Measurements from ENCODE around the gene HERC4.

The HERC4 gene

GRCh38 chr10:68086910-68087684, 12.0 kb upstream of the HERC4 start:
- H3F3A ChIP-seq (ENCODE audit: insufficient read depth, low read length) = no peaks in the 10 kb centered on the region
- H4K20me1 ChIP-seq (ENCODE audit: insufficient read depth, low read length) = no peaks in the 10 kb centered on the region
- no peaks in the 10 kb centered on the region for H3K4me1 ChIP-seq (ENCODE audit: insufficient read depth, low read length, severe bottlenecking)
- H3K9me2 ChIP-seq (ENCODE audit: low read depth, low read length) = no peaks in the 10 kb centered on the region
- H3K79me2 ChIP-seq (ENCODE audit: insufficient read depth, low read length) = no peaks in the 10 kb centered on the region
- no peaks in the 10 kb centered on the region for H3K9me3 ChIP-seq (ENCODE audit: low read length)
- H3K4me3 ChIP-seq (ENCODE audit: low read depth, low read length, poor library complexity, severe bottlenecking) = no peak overlapping the region
- H3K9ac ChIP-seq (ENCODE audit: low read length) = no peak overlapping the region
- TF ChIP-seq, protein P1, sequence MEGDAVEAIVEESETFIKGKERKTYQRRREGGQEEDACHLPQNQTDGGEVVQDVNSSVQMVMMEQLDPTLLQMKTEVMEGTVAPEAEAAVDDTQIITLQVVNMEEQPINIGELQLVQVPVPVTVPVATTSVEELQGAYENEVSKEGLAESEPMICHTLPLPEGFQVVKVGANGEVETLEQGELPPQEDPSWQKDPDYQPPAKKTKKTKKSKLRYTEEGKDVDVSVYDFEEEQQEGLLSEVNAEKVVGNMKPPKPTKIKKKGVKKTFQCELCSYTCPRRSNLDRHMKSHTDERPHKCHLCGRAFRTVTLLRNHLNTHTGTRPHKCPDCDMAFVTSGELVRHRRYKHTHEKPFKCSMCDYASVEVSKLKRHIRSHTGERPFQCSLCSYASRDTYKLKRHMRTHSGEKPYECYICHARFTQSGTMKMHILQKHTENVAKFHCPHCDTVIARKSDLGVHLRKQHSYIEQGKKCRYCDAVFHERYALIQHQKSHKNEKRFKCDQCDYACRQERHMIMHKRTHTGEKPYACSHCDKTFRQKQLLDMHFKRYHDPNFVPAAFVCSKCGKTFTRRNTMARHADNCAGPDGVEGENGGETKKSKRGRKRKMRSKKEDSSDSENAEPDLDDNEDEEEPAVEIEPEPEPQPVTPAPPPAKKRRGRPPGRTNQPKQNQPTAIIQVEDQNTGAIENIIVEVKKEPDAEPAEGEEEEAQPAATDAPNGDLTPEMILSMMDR (IDR thresholded peaks at IDR 0.05; ENCODE audit: low read length) = no peak
- H2AFZ ChIP-seq (ENCODE audit: low read length) = no peak overlapping the region
- H3K27me3 ChIP-seq (ENCODE audit: insufficient read depth, low read length) = no peaks in the 10 kb centered on the region
- H3K4me2 ChIP-seq (ENCODE audit: low read length) = no peak overlapping the region
- H3K27ac ChIP-seq (ENCODE audit: low read depth, low read length, poor library complexity, severe bottlenecking) = no peak overlapping the region
- no peaks in the 10 kb centered on the region for H3K36me3 ChIP-seq (ENCODE audit: insufficient read depth, low read length)

DNA sequence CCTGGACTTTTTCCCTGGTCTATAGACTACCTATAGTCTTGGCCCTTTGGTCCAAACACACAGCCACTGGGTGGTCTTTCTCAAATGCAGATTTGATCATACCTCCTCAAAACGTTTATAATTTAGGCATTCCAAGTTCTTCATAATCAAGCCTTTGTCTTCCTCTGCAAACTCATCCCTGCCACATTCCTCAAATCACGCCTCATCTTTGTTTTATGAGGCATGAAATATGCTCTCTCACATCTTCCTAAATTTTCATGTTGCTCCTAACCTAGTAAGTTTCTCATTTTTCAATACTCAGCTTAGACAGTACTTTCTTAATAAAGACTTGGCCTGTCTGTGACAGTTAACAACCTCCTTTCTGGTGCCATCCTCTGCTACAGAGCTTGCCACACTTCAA, 10.9 kb upstream of the HERC4 start:
- Histone ChIP-seq H3K36me3 (ENCODE audit: insufficient read depth, low read length) (no peaks in the 10 kb centered on the region), H3K4me2 (ENCODE audit: low read length) (no peak overlapping the region), H3K27ac (ENCODE audit: low read depth, low read length, poor library complexity, severe bottlenecking) (no peak overlapping the region)

GRCh38 chr10:68084469-68084868, 9.4 kb upstream of the HERC4 start:
- Histone ChIP-seq H3K4me3 (ENCODE audit: low read depth, low read length, poor library complexity, severe bottlenecking) (no peak overlapping the region), H4K20me1 (ENCODE audit: insufficient read depth, low read length) (no peaks in the 10 kb centered on the region), H2AFZ (ENCODE audit: low read length) (no peak overlapping the region), H3K4me1 (ENCODE audit: insufficient read depth, low read length, severe bottlenecking) (no peaks in the 10 kb centered on the region), H3K79me2 (ENCODE audit: insufficient read depth, low read length) (no peaks in the 10 kb centered on the region), H3K9me2 (ENCODE audit: low read depth, low read length) (no peaks in the 10 kb centered on the region), H3K9ac (ENCODE audit: low read length) (no peak overlapping the region), H3K36me3 (ENCODE audit: insufficient read depth, low read length) (no peaks in the 10 kb centered on the region), H3K9me3 (ENCODE audit: low read length) (no peaks in the 10 kb centered on the region), H3F3A (ENCODE audit: insufficient read depth, low read length) (no peaks in the 10 kb centered on the region), H3K4me2 (ENCODE audit: low read length) (no peak overlapping the region), H3K27me3 (ENCODE audit: insufficient read depth, low read length) (no peaks in the 10 kb centered on the region), H3K27ac (ENCODE audit: low read depth, low read length, poor library complexity, severe bottlenecking) (no peak overlapping the region)
- TF ChIP-seq, protein P1 (IDR thresholded peaks at IDR 0.05; ENCODE audit: low read length) = no peak
- TF ChIP-seq EZH2 (IDR thresholded peaks at IDR 0.05; ENCODE audit: borderline replicate concordance, low read length) = no peak

More for the DNA sequence above, 10.9 kb upstream of the HERC4 start:
- TF ChIP-seq, protein P1 (IDR thresholded peaks at IDR 0.05; ENCODE audit: low read length) = no peak
- TF ChIP-seq EZH2 (IDR thresholded peaks at IDR 0.05; ENCODE audit: borderline replicate concordance, low read length) = no peak
- Histone ChIP-seq H3K9me2 (ENCODE audit: low read depth, low read length) (no peaks in the 10 kb centered on the region), H3K27me3 (ENCODE audit: insufficient read depth, low read length) (no peaks in the 10 kb centered on the region), H3K4me3 (ENCODE audit: low read depth, low read length, poor library complexity, severe bottlenecking) (no peak overlapping the region), H3K4me1 (ENCODE audit: insufficient read depth, low read length, severe bottlenecking) (no peaks in the 10 kb centered on the region), H4K20me1 (ENCODE audit: insufficient read depth, low read length) (no peaks in the 10 kb centered on the region), H3F3A (ENCODE audit: insufficient read depth, low read length) (no peaks in the 10 kb centered on the region), H3K9ac (ENCODE audit: low read length) (no peak overlapping the region), H3K9me3 (ENCODE audit: low read length) (no peaks in the 10 kb centered on the region), H2AFZ (ENCODE audit: low read length) (no peak overlapping the region), H3K79me2 (ENCODE audit: insufficient read depth, low read length) (no peaks in the 10 kb centered on the region)
